ENCODE results near the gene SLCO4A1.

Gene SLCO4A1

GRCh38 chr20:62642051-62642665, at the start of gene SLCO4A1:
Gene SLCO4A1 (plus strand): TSS chr20:62642503. CDS start chr20:62656455, 13,952 bp downstream.
- FAIRE-seq = no peak

GRCh38 chr20:62592506-62593177, 49.7 kb upstream of the SLCO4A1 start:
- FAIRE-seq = no peak

GRCh38 chr20:62593616-62594015, 48.7 kb upstream of the SLCO4A1 start:
- no peak for FAIRE-seq

GRCh38 chr20:62595069-62595468, 47.2 kb upstream of the SLCO4A1 start:
- no peak for FAIRE-seq

GRCh38 chr20:62595491-62595890, 46.8 kb upstream of the SLCO4A1 start:
- FAIRE-seq = no peak

GRCh38 chr20:62596486-62596885, 45.8 kb upstream of the SLCO4A1 start:
- no peak for FAIRE-seq

GRCh38 chr20:62596921-62597320, 45.4 kb upstream of the SLCO4A1 start:
- FAIRE-seq = no peak

- FAIRE-seq = no peak
Measured at GRCh38 chr20:62597416-62598115, 44.7 kb upstream of the SLCO4A1 start.

GRCh38 chr20:62598761-62599194, 43.5 kb upstream of the SLCO4A1 start:
- FAIRE-seq = no peak

GRCh38 chr20:62599216-62600110, 42.8 kb upstream of the SLCO4A1 start:
- FAIRE-seq = no peak

GRCh38 chr20:62601172-62601571, 41.1 kb upstream of the SLCO4A1 start:
- FAIRE-seq = no peak

GRCh38 chr20:62601714-62602113, 40.6 kb upstream of the SLCO4A1 start:
- no peak for FAIRE-seq

- FAIRE-seq = no peak
Measured at GRCh38 chr20:62602550-62602949, 39.8 kb upstream of the SLCO4A1 start.

GRCh38 chr20:62603021-62603906, 39.0 kb upstream of the SLCO4A1 start:
- no peak for FAIRE-seq

- FAIRE-seq = no peak
Measured at GRCh38 chr20:62603907-62604785, 38.2 kb upstream of the SLCO4A1 start.

- FAIRE-seq = no peak
Measured at GRCh38 chr20:62604796-62605195, 37.5 kb upstream of the SLCO4A1 start.

GRCh38 chr20:62605236-62605943, 36.9 kb upstream of the SLCO4A1 start:
- FAIRE-seq = no peak

GRCh38 chr20:62606016-62606415, 36.3 kb upstream of the SLCO4A1 start:
- FAIRE-seq = no peak

- no peak for FAIRE-seq
Measured at GRCh38 chr20:62606551-62607201, 35.6 kb upstream of the SLCO4A1 start.

Data from endometrium (tissue), 2 donors.